Measurements from ENCODE around the gene OR1F1. TPM values are rescaled to one million over a fixed set of nuclear protein-coding genes. Genes with fewer than 3 reads are reported as not detected.

The OR1F1 gene
- total and polyA plus RNA-seq, 9 of the 15 experiments (the other 6 are each of a cell fraction or from before 2014, with no cell fraction given), result 0.15 to 0.61 (median 0.35) TPM; not detected in 3

GRCh38 chr16:3182608-3183444 lies 5.2 kb upstream of the OR1F1 start (continued):
- peak; percentile 65 for TF ChIP-seq NFIC (IDR thresholded peaks at IDR 0.05)
- peak; percentile 76 for TF ChIP-seq ETV1 (tag; conservative IDR thresholded peaks at IDR 0.05; ENCODE audit: low read depth)
- 0 out of 2 replicates have a peak, but pooled peaks have one; percentile 32 for TF ChIP-seq ZNF609 (CRISPR knock-in tag; IDR thresholded peaks at IDR 0.05; ENCODE audit: borderline replicate concordance)
- peak; percentile 73 for TF ChIP-seq ZBTB40 (IDR thresholded peaks at IDR 0.05)
- no peak for TF ChIP-seq ZBTB40 (CRISPR knock-in tag; IDR thresholded peaks at IDR 0.05)
- no peak for TF ChIP-seq CEBPG (CRISPR knock-in tag; IDR thresholded peaks at IDR 0.05)
- TF ChIP-seq CEBPG (tag; conservative IDR thresholded peaks at IDR 0.05 in 1 of 2, IDR thresholded peaks at IDR 0.05 in 1 of 2), result no peak
- TF ChIP-seq GATAD2A (IDR thresholded peaks at IDR 0.05), result peak; percentile 49; the same call in 1 of the 2 replicates
- 0 out of 2 replicates have a peak, but pooled peaks have one; percentile 76 for TF ChIP-seq FOXP1 (CRISPR knock-in tag; IDR thresholded peaks at IDR 0.05)
- peak in 1 of 2 experiments; percentile 92; a peak in 2 of 4 replicates for TF ChIP-seq ARNT (IDR thresholded peaks at IDR 0.05)
- TF ChIP-seq CTBP1 (IDR thresholded peaks at IDR 0.05; ENCODE audit: borderline replicate concordance), result peak; percentile 25
- no peak for TF ChIP-seq KHSRP (IDR thresholded peaks at IDR 0.05)
- TF ChIP-seq FOS (IDR thresholded peaks at IDR 0.05; ENCODE audit: extremely low read depth, insufficient read length), result no peak
- no peak for TF ChIP-seq COPS2 (conservative IDR thresholded peaks at IDR 0.05)
